ENCODE measurements around the gene FTSJ3. TPM values are rescaled to one million over a fixed set of nuclear protein-coding genes. Genes with fewer than 3 reads are reported as not detected.

Gene FTSJ3
- total RNA-seq, 1 donor from 2014 or later: 48.6 TPM

GRCh38 chr17:63817736-63818385 lies 9.6 kb downstream of the FTSJ3 start:
- Mint-ChIP-seq H3K4me3 (ENCODE audit: unreplicated experiment) (peak overlapping the region; percentile 31), H3K4me1 (ENCODE audit: unreplicated experiment) (peaks cover 2% of the 10 kb centered on the region), H3K27ac (ENCODE audit: unreplicated experiment) (peak overlapping the region; percentile 18), H3K27me3 (ENCODE audit: unreplicated experiment) (peaks cover 7% of the 10 kb centered on the region), H3K9me3 (ENCODE audit: unreplicated experiment) (no peaks in the 10 kb centered on the region), H3K36me3 (ENCODE audit: low read depth, unreplicated experiment) (peaks cover 57% of the 10 kb centered on the region)
- no peak for DNase-seq (ENCODE audit: low spot score)
- TF ChIP-seq CTCF (IDR thresholded peaks at IDR 0.05; ENCODE audit: unreplicated experiment): no peak

GRCh38 chr17:63816669-63817068 lies 10.8 kb downstream of the FTSJ3 start:
- no peak overlapping the region for H3K4me3 Mint-ChIP-seq (ENCODE audit: unreplicated experiment)
- H3K36me3 Mint-ChIP-seq (ENCODE audit: low read depth, unreplicated experiment): peaks cover 50% of the 10 kb centered on the region
- DNase-seq (ENCODE audit: low spot score): no peak
- no peaks in the 10 kb centered on the region for H3K4me1 Mint-ChIP-seq (ENCODE audit: unreplicated experiment)
- no peak overlapping the region for H3K27ac Mint-ChIP-seq (ENCODE audit: unreplicated experiment)
- H3K9me3 Mint-ChIP-seq (ENCODE audit: unreplicated experiment): no peaks in the 10 kb centered on the region
- peaks cover 5% of the 10 kb centered on the region for H3K27me3 Mint-ChIP-seq (ENCODE audit: unreplicated experiment)
- no peak for TF ChIP-seq CTCF (IDR thresholded peaks at IDR 0.05; ENCODE audit: unreplicated experiment)

- Mint-ChIP-seq H3K36me3 (ENCODE audit: low read depth, unreplicated experiment) (peaks cover 50% of the 10 kb centered on the region), H3K9me3 (ENCODE audit: unreplicated experiment) (no peaks in the 10 kb centered on the region), H3K4me1 (ENCODE audit: unreplicated experiment) (no peaks in the 10 kb centered on the region), H3K27ac (ENCODE audit: unreplicated experiment) (no peak overlapping the region), H3K4me3 (ENCODE audit: unreplicated experiment) (no peak overlapping the region), H3K27me3 (ENCODE audit: unreplicated experiment) (peaks cover 5% of the 10 kb centered on the region)
- DNase-seq (ENCODE audit: low spot score): no peak
- TF ChIP-seq CTCF (IDR thresholded peaks at IDR 0.05; ENCODE audit: unreplicated experiment): no peak
These were observed 11.3 kb downstream of the FTSJ3 start for GRCh38 chr17:63816123-63816522.

- no peaks in the 10 kb centered on the region for H3K27me3 Mint-ChIP-seq (ENCODE audit: unreplicated experiment)
- peaks cover 46% of the 10 kb centered on the region for H3K36me3 Mint-ChIP-seq (ENCODE audit: low read depth, unreplicated experiment)
- H3K9me3 Mint-ChIP-seq (ENCODE audit: unreplicated experiment): no peaks in the 10 kb centered on the region
- no peak overlapping the region for H3K4me3 Mint-ChIP-seq (ENCODE audit: unreplicated experiment)
- DNase-seq (ENCODE audit: low spot score): no peak
- H3K4me1 Mint-ChIP-seq (ENCODE audit: unreplicated experiment): no peaks in the 10 kb centered on the region
- no peak for TF ChIP-seq CTCF (IDR thresholded peaks at IDR 0.05; ENCODE audit: unreplicated experiment)
- peak overlapping the region; percentile 45 for H3K27ac Mint-ChIP-seq (ENCODE audit: unreplicated experiment)
These were observed 17.5 kb downstream of the FTSJ3 start for GRCh38 chr17:63809970-63810369.

GRCh38 chr17:63805591-63805990 lies 21.9 kb downstream of the FTSJ3 start:
- no peak for TF ChIP-seq CTCF (IDR thresholded peaks at IDR 0.05; ENCODE audit: unreplicated experiment)
- Mint-ChIP-seq H3K4me1 (ENCODE audit: unreplicated experiment) (no peaks in the 10 kb centered on the region), H3K27ac (ENCODE audit: unreplicated experiment) (peak overlapping the region; percentile 61), H3K4me3 (ENCODE audit: unreplicated experiment) (no peak overlapping the region), H3K9me3 (ENCODE audit: unreplicated experiment) (no peaks in the 10 kb centered on the region), H3K27me3 (ENCODE audit: unreplicated experiment) (no peaks in the 10 kb centered on the region), H3K36me3 (ENCODE audit: low read depth, unreplicated experiment) (peaks cover 29% of the 10 kb centered on the region)
- DNase-seq (ENCODE audit: low spot score): no peak

Data from endothelial cell (in vitro differentiated cells).